ENCODE data around the gene ZNF48. TPM values are rescaled to one million over a fixed set of nuclear protein-coding genes. Genes with fewer than 3 reads are reported as not detected.

ZNF48 gene
- total and polyA plus RNA-seq, 2 donors (not counting 1 experiment from before 2014, with no cell fraction given) = 8.4 to 13.3 TPM

DNA sequence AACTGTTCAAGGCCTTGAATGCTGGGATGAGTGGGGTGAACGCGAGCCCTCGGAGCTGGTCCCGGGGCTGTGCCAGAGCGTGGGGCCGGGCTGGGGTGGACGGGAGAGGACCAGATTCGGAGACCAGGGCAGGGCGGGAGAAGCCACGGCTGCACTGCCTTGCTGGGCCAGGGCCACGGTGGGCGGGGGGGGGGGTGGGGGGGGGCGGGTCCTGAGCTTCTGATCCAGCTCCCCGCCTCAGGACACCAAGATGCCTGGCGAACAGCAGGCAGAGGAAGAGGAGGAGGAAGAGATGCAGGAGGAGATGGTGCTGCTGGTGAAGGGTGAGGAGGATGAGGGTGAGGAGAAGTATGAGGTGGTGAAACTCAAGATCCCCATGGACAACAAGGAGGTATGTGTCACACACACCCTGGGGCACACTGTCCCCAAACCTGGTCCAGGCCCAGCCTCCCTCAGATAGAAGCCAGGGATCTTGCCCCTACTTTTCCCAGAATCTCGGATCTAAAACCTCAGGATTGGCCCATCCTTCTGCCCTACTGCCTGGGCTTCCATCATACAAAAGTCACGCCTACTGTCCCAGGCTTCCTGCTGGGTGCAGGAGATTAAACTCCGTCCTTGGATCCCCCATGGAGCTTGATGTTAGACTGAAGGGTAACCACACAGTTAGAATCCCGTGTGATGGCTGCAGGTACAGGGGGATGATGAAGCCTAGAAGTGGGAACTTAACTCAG, 12.7 kb downstream of the ZNF48 start:
- Histone ChIP-seq H3K4me3 (ENCODE audit: control extremely low read depth in 1 of 5, extremely low read depth in 1 of 5, insufficient read depth in 1 of 5, low read depth in 2 of 5, low read length in 4 of 5) (peak overlapping the region; percentile 5 to 76 (median 66)), H3K27me3 (replicated peaks in 1 of 4; ENCODE audit: control extremely low read depth in 1 of 4, control insufficient read depth in 3 of 4, insufficient read depth in 4 of 4, low read length in 3 of 4) (no peaks in the 10 kb centered on the region), H4K20me1 (ENCODE audit: control insufficient read depth, insufficient read depth, low read length, poor library complexity, severe bottlenecking) (no peaks in the 10 kb centered on the region), H3K79me2 (ENCODE audit: control insufficient read depth, insufficient read depth, low read length) (peaks cover 8% of the 10 kb centered on the region), H3K9ac (ENCODE audit: low read length) (peak overlapping the region; percentile 69), H3K9me3 (ENCODE audit: control extremely low read depth in 1 of 3, control insufficient read depth in 2 of 3, insufficient read depth in 1 of 3, low read length in 2 of 3) (no peaks in the 10 kb centered on the region), H3K36me3 (replicated peaks in 1 of 2; ENCODE audit: control extremely low read depth in 1 of 2, control insufficient read depth in 1 of 2, extremely low read depth in 1 of 2, insufficient read depth in 2 of 2, low read length in 1 of 2) (peaks cover 0 to 7% of the 10 kb centered on the region in 2 experiments), H3K4me1 (ENCODE audit: control insufficient read depth in 2 of 2, insufficient read depth in 2 of 2, low read length in 2 of 2) (peaks cover 15 to 23% of the 10 kb centered on the region in 2 donors), H2AFZ (ENCODE audit: insufficient read depth, low read depth, low read length, poor library complexity, severe bottlenecking) (peak overlapping the region; percentile 79), H3K4me2 (replicated peaks; ENCODE audit: low read depth, low read length, poor library complexity, severe bottlenecking) (peak overlapping the region; percentile 93), H3K27ac (ENCODE audit: low read length in 2 of 2) (peak overlapping the region; percentile 29 to 57)
- Mint-ChIP-seq H3K9me3 (ENCODE audit: insufficient read depth) (no peaks in the 10 kb centered on the region), H3K4me3 (peak overlapping the region; percentile 98), H3K27me3 (peaks cover 3% of the 10 kb centered on the region), H3K4me1 (peaks cover 21% of the 10 kb centered on the region), H3K27ac (peak overlapping the region; percentile 74)
- ChIA-PET CTCF (interaction anchor here (1.0 to 5.4 kb wide), 14 partner anchors 7 to 316 kb away, joined by 3 to 65 read pairs (median 6); partner anchors contain the start of genes DCTPP1, SEPTIN1, TBC1D10B and TBX6), POLR2A (interaction anchor here (0.5 to 2.0 kb wide), 15 partner anchors 10 to 316 kb away, joined by 3 to 11 read pairs (median 5); partner anchors contain the start of genes CORO1A, DCTPP1, SEPTIN1 and TBC1D10B)
- ATAC-seq (ENCODE audit: low read depth) (no peak), DNase-seq (peak; percentile 33)
- intact Hi-C loops (cut with micrococcal nuclease) = loop anchor here (1.0 to 2.0 kb wide), 4 partner anchors 13 to 73 kb away; partner anchors contain the start of gene ZNF48
- TF ChIP-seq EZH2 (IDR thresholded peaks at IDR 0.05; ENCODE audit: borderline replicate concordance, insufficient read depth, low read depth, low read length, poor library complexity, severe bottlenecking) = no peak
- TF ChIP-seq, protein P1, sequence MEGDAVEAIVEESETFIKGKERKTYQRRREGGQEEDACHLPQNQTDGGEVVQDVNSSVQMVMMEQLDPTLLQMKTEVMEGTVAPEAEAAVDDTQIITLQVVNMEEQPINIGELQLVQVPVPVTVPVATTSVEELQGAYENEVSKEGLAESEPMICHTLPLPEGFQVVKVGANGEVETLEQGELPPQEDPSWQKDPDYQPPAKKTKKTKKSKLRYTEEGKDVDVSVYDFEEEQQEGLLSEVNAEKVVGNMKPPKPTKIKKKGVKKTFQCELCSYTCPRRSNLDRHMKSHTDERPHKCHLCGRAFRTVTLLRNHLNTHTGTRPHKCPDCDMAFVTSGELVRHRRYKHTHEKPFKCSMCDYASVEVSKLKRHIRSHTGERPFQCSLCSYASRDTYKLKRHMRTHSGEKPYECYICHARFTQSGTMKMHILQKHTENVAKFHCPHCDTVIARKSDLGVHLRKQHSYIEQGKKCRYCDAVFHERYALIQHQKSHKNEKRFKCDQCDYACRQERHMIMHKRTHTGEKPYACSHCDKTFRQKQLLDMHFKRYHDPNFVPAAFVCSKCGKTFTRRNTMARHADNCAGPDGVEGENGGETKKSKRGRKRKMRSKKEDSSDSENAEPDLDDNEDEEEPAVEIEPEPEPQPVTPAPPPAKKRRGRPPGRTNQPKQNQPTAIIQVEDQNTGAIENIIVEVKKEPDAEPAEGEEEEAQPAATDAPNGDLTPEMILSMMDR (IDR thresholded peaks at IDR 0.05) = no peak
- 26% methylated on average over 4 of the region's 19 CpGs for WGBS (ENCODE audit: insufficient coverage)
